ENCODE measurements around the gene PPP1R13L.

DNA sequence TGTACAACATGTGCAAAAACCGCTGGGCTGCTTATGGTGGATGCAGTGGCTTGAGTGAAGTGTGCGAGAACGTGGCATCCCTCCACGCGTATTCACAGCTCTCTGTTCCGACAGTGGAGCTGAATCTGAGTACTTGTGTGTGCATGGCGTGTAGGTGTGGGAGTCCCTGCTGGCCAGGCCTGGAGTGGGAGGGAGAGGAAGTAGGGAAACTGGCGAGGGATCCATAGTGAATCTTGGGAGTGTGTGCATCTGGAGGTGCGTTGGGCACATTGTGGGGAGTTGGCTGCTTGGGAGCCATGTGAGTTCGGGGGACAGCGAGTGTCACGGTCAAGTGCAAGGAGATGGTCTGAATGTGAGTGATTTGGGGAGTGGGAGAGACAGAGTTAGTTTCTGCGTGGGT, 62.0 kb downstream of the PPP1R13L start:
- TF ChIP-seq, protein P1, sequence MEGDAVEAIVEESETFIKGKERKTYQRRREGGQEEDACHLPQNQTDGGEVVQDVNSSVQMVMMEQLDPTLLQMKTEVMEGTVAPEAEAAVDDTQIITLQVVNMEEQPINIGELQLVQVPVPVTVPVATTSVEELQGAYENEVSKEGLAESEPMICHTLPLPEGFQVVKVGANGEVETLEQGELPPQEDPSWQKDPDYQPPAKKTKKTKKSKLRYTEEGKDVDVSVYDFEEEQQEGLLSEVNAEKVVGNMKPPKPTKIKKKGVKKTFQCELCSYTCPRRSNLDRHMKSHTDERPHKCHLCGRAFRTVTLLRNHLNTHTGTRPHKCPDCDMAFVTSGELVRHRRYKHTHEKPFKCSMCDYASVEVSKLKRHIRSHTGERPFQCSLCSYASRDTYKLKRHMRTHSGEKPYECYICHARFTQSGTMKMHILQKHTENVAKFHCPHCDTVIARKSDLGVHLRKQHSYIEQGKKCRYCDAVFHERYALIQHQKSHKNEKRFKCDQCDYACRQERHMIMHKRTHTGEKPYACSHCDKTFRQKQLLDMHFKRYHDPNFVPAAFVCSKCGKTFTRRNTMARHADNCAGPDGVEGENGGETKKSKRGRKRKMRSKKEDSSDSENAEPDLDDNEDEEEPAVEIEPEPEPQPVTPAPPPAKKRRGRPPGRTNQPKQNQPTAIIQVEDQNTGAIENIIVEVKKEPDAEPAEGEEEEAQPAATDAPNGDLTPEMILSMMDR (IDR thresholded peaks at IDR 0.05; ENCODE audit: low read depth, low read length, poor library complexity, severe bottlenecking) = no peak
- no peak for TF ChIP-seq EZH2phosphoT487 (IDR thresholded peaks at IDR 0.05; ENCODE audit: borderline replicate concordance, low read length)
